DND-41 (cell line): Measurements from ENCODE around the gene TCP11X2.
"Not testable (repeated sequence)": the region's sequence is repeated elsewhere in the genome, so short reads cannot be mapped to it uniquely, and the experiment has no call there.

ENCODE experiments used
- EZH2 ChIP-seq: IDR thresholded peaks from 3 replicates; pipeline ENCODE4 v1.6.1; 2012; ENCODE audit warnings: borderline replicate concordance, low read depth, mild to moderate bottlenecking, moderate library complexity, low read length, inconsistent platforms; ENCODE audit not compliant: severe bottlenecking
- TF ChIP-seq, protein P1 (sequence below): IDR thresholded peaks from 2 replicates; pipeline ENCODE4 v1.5.1; 2012; ENCODE audit warnings: borderline replicate concordance, low read length, moderate library complexity, mild to moderate bottlenecking; ENCODE audit not compliant: poor library complexity, severe bottlenecking; ENCODE audit errors: extremely low read depth

DNA sequence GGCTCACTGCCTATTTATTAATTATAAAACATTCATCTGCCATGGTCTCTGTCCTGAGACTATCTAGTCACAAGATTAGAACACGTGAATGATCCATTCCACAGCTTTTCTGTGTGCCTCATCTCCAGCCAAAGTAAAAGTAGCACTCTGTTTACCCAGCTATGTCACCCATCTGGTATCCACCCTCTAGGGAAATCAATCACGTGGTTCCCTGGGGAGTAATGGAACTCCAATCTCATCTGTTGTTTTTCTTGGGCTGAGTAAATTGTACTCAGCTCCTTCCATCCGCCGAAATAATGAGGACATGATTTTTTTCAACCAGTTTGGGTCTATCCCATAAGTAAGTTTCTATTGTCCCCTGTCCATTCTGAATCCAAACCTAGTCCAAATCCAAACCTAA lies 13.0 kb downstream of the TCP11X2 start:
- TF ChIP-seq, protein P1, sequence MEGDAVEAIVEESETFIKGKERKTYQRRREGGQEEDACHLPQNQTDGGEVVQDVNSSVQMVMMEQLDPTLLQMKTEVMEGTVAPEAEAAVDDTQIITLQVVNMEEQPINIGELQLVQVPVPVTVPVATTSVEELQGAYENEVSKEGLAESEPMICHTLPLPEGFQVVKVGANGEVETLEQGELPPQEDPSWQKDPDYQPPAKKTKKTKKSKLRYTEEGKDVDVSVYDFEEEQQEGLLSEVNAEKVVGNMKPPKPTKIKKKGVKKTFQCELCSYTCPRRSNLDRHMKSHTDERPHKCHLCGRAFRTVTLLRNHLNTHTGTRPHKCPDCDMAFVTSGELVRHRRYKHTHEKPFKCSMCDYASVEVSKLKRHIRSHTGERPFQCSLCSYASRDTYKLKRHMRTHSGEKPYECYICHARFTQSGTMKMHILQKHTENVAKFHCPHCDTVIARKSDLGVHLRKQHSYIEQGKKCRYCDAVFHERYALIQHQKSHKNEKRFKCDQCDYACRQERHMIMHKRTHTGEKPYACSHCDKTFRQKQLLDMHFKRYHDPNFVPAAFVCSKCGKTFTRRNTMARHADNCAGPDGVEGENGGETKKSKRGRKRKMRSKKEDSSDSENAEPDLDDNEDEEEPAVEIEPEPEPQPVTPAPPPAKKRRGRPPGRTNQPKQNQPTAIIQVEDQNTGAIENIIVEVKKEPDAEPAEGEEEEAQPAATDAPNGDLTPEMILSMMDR = not testable (repeated sequence)
- TF ChIP-seq EZH2 = not testable (repeated sequence)
